ENCODE results near the gene FBXO15.

FBXO15 gene

DNA sequence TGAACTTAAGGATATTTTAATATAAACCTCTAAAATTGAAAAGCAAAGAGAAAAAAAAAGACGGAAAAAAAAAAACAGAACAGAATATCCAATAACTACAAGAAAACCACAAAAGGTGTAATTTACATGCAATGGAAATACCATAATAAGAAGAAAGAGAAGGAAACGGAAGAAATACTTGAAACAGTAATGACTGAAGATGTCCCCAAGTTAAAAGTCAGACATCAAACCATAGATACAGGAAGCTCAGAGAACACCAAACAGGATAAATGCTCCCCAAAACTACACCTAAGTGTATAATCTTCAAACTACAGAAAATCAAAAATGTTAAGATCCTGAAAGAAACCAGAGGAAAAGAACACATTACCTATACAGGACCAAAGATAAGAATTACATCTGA is 39.2 kb downstream of the FBXO15 start:
- DNase-seq: no peak

DNA sequence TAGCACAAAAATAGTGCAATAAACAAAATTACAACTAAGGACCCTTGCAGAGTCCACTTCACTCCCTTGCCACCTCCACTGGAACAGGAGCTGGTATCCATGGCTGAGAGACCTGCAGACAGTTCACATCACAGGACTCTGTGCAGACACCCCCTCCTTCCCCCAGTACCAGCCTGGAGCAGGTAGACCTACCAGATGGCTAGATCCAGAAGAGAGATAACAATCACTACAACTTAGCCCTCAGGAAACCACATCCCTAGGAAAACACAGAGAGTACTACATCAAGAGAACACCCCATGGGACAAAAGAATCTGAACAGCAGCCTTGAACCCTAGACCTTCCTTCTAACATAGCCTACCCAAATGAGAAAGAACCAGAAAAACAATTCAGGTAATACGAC is 49.8 kb downstream of the FBXO15 start:
- DNase-seq: no peak

DNA sequence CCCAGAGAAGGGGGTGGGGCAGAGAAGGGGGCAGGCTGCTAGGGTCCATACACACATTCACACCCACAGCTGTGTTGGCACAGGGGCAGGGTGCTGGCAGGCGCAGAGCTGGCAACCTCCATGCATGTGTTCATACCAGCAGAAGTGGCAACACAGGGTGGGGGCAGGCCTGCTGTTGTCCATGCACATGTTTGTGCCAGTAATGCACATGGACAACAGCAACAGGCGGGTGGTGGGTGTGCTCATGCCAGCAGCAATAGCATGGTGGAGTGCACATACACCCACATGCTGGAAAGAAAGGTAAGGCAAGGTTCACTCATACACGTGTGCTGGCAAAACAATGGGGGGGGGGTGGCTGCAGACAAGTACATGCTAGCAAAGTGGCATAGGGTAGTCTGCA is 54.7 kb downstream of the FBXO15 start:
- no peak for DNase-seq

DNA sequence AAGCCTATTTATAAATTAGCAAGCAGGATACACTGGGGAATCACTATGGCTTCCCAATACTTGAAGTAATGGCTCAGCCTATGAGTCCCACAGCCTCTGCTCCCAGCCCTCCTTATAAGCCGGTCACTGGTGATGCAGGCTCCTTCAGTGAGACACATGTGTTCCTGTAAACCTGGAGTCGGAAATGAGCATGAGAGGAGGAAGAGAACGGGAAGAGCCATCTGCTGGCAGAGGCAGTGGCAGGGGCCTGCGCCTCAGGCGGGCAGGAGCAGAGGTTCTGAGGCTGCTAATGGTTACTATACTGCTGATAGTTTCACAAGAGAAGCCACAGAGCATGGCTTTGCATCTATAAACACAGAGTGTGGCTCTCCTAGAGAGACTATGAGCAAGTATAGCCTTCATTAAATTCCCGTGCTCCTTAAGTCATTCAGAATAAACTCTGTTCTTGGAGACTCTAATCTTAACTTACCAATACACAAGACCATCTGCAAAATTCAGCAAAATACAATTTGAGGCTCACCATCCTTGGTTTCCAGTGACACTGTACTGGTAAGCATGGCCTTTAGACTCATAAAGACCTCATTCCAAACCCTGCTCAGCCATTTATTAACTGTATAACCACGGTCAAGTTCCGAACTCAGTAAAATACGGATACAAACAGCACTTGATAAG is 63.3 kb downstream of the FBXO15 start:
- no peak for DNase-seq

DNA sequence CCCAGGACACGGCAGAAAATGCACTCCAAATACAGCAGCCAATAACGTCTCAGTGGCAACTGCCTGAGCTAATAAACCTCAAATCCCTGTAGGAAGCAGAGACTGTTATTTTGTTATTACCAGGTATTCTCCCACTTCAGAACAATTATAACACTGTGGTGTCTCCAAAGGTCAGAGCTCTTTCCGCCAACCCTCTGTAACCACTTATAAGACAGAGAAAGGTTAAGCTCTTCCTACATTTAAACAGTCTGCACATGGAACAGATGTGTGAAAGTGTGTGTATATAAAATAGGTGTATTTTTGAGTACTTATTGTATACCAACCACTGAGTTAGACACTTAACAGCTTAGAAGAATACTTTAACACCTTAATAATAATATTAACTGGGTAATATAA is 64.1 kb downstream of the FBXO15 start:
- no peak for DNase-seq

DNA sequence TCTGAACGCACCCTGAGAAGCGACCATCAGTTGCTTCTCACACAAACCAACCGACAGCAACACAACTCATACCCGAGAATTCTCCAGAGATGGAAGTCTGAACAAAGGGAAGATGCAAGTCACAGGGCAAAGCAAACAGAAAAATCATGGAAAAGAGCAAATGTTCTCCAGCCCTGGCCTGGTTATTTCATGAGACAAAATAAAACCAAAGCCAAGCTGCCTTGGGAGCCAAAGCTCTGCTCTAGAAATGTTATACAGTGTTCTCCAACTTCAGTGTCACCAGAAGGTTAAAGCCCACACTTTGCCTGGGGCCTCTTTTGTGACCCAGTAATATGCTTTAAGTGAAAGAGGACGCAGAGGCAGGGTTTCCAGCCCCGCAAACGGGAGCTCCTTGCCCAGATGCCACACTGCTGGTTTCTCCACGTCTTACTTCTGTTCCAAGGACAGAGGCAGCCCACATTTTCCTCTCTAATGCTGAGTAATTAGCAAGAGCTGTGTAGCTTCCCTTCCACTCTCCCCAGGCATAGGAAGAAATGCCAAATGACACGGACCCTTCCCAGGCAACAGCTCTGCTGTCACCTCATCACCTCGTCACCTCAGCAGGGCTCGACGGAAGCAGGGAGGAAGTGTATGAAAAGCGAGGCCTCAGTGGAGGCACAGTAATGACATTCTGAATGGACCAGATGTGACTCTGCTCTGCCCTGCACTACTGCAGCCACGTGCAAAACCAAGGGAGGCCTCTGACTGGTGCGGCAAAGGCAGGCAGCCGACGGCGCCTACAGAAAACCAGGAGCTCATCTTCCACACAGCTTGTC is 64.7 kb downstream of the FBXO15 start:
- DNase-seq: no peak

DNA sequence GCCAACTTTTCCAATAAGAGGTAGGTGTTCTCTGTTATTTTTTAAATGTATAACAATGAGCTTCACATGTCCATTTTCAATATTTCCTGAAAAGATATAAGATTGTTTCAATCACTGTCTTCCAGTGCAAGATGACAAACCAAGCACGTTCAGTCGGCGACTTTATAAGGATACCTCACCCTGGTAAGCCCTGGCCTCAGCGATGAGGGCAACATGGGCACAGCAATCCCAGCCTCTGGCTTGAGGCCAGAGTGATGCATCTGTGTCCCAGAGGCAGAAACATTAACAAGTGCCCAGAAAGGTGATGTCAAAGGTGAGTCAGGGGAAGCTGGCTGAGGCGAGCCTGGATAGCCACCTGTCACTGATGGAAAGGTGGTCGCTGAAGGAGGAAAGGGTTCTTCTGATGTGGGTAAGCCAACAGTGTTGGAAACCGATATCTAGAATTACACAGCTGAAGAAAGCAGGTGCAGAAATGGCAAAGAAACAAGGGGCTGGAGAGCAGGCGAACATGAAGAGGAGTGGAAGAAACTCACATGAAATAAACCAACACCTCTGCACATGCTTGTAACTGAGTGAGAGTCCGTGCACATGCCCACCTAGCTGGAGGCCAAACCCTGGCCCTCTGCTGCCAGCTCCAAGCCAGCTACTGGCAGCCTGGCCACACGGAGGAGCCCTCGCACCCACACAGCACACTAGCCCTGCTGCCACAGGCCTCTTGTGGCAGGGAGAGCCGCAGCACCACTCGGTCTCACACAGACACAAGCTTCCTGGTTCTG is 65.5 kb downstream of the FBXO15 start:
- DNase-seq: no peak

DNA sequence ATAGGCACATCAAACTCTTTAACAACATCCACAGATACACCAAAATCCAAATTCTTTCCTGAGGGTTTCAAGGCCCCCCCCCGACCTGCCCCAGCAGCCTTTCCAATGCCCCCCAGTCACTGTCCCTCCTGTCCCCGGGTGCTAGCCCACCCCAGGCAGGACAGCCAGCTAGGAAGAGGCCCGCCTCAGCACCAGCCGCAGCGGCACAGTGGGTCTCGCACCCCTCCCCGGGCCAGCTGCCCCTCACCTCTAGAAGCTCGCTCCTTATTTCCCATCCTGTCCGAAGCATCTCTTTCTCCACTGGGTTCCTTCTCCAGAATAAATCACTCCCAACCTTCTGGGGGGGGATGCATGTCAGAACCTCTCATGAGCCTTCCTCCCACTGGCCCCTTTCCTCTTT is 69.4 kb downstream of the FBXO15 start:
- DNase-seq: no peak

DNA sequence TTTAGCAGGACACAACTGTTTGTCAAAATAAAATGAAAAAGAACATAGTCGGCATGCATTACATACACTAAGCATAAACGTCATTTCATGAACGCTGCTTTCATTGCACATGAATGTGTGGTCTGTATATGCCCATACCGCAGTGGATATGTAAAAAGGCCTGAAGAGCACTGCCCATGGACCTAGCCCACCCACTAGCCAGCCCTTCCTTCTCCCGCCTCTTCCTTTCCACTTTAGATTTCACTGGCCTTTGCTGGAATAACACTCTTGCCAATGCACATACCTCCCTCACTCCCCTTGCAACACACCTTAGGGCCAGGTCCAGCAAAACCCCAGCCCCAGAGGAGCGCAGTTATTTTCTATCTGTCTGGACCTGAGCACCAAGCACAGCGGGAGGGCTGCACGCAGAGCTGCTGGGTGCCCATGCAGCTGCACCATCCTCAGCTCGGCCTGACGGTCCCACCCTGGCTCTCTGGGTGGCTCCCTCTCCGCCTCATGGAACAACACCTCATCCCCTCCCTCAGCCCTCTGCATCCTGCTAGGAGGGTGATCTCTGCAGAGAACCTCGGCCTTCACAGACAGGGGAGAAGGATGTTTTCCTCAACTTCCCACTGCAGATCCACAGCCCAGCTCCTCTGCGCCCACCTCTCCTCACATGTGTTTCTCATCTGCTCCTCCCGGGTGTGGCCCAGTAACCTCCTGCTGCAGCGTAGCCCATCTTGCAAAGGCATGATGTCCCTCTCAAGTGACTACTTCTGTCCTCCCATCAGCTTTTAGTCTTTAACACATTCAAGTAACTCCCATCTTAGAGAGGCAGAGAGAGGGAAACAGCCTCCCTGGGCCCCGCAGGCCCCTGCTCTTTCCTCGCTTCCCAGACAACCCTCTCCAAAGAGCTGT is 72.7 kb downstream of the FBXO15 start:
- DNase-seq: no peak

DNA sequence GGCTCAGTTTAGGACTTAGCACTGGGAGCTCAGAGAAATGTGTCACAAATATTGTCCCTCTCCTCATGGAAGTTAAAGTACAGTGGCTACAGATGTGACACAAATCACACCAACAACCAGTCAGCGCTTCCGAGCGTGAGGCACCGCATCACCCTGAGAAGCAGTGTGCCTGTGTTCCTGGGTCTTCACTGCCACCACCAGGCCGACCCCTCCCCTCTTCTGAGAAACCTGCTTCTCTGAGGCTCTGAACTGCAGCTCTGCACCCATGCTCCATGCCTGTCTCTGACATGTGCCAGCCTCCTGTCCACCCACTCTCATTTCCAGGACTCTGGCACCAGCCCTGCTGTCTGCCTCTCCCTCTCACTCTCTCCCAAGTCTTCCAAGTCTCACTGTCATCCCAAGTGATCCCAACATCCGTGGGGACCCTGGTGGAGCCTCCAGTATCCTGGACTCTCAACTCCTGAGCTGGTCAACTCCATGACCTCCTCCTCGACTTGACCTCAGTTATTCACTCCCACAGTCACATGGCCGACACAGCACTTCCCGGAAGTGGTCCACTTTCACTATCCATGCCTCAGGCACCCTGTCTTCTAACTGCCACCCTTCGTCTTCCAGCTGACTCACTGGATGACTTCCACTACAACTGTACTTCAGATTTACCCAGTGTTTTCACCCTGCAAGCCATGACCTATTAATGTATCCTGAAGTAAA is 73.5 kb downstream of the FBXO15 start:
- no peak for DNase-seq

DNA sequence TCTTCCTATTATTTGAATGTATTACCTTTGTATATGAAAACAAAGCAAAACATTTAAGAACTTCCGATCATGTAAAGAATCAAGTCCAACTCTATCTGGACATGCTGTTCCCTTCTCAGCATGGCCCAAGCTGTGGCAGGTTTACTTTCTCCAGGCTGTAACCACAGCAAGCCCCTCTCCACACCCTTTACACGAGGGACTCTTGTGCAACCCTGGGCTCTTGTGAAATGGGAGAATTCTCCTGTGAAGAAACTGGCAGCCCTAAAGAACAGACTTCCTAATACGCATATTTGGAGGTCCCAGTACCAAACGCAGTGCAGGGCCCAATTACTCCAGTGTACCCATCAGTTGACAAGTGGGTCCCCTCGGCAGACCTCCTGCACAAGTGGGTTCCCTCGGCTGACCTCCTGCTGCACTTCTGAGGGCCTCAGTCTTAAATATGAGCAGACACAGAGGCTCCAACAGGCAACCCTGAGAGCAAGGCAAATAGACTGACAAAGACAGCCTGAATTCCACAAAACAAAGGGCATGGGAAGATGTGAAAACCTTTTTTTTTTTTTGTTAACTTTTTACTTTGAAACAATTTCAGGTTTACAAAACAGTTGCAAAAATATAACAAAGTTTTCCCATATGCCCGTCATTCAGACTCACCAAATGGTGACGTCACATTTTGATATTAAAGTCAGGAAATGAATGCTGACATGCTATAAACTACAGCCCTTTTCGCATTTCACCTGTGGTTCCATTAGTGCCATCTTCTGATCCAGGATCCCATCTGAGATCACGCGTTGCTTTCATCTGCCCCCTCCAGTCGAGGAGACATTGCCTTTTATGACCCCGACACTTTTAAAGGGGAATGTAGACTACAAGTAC is 78.2 kb downstream of the FBXO15 start:
- DNase-seq: no peak

DNA sequence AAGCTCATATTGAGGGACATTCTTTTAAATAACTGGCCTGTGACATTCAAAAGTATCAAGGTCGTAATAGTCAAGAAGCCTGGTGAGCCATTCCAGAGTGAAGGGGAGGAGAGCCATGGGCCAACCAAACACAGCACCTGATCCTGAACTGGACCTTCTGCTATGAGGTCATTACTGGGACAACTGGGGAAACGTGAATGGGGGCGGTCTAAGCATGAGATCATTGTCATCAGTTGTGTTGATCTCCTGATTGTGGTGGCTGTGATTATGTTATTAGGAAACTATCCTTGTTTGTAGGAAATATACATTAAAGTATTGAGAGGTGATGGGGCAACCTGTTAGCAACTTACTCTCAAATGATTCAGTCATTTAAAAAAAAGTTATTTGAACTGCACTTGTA is 79.3 kb downstream of the FBXO15 start:
- DNase-seq: no peak

DNA sequence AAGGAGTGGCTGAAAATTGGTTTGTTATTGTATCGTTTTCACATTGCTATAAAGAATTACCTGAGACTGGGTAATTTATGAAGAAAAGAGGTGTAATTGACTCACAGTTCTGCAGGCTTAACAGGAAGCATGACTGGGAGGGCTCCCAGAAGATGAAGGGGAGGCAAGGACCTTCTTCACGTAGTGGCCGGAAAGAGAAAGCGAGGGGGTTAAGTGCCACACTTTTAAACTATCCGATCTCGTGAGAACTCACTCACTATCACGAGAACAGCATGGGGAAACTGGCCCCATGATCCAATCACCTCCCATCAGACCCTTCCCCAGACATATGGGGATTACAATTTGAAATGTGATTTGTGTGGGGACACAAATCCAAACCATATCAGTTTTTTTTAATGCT is 81.6 kb downstream of the FBXO15 start:
- no peak for DNase-seq

DNA sequence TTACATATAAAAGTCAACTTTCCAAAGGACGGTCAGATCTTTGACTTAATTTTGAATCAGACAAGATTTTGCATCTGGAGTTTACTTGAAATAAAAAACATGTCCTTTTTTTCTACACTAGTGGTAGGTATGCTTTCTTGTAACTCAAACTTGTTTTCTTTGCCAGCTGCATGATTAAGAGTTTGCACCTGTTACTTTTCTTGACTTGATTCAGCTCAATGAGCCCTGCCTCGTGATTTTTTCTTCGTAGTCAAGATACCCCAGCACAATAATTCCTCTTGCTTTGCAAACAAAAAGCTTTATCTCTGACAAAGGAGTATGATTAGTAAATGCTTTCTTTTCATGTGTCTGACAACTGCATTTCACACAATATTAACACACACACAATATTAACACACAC is 82.3 kb downstream of the FBXO15 start:
- DNase-seq: no peak

DNA sequence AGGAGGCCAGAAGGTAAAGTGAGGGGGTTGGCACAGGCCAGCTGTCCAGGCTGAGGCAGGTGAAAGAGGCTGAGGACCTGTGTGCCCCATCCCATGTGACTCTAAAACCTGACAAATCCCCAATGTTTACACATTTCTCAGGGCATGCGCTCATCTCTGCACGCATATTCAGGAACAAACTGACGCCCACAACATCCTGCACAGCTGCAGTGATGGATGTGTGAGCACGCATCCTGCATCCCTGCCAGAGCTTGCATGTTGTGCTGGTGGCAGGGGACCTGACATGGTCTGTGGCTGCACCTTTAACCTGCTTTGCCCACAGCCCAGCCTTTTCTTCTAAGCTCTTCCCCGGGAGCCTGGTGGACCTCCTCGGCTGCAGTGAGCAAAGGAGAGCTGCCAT is 83.1 kb downstream of the FBXO15 start:
- no peak for DNase-seq

DNA sequence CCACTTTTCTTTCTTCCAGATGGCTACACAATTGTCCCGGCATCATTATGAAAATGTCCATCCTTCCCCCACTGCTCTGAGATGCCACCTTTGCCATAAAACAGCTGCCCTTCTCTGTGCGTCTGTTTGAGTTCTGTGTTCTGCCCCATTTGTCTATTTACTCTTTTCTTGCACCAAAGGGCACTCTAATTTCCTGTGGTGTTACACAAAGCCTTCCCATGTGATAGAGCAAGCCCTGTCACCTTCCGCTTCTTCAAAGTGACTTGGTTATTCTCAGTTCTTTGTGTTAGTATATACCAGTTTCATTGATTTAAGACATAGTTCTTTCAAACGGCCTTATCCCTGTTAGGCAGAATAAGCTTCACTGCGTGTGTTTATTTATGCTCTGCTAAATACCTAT is 84.1 kb downstream of the FBXO15 start:
- DNase-seq: no peak

DNA sequence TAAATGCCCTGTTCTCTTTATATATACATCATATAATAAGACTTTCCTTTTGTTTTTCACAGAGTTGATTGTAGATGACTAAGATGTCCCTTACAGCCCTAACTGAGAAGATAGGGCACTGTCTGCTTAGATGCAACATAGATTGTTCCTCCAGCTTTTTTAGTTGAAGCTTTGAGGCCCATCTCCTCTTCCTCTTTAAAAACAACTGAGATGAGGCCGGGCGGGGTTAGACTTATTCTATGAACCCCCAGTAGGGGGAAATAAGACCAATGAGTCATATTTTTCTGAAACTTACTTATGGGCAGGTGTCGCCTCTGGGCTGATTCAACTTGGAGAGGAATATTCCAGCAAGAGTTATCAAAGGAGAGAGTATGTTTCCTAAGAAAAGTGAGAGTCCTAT is 84.6 kb downstream of the FBXO15 start:
- DNase-seq: no peak

DNA sequence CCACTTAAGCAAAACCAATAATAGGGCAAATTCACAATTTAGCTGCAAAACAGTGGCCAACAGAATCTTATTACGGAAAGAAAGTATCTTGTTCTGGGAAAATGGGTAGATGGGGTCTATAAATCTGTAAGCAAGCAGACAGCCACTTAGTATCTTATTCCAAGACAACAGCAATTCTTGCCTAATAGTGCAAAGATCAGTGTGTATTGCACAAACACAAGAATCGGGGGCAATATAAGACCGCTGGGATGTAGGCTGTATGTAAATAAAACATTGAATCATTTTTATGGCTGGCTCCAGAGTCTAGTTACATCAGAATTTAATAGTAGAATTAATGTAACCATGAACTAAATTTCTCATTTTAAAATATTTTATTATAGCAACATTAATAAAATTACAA is 85.6 kb downstream of the FBXO15 start:
- DNase-seq: no peak

DNA sequence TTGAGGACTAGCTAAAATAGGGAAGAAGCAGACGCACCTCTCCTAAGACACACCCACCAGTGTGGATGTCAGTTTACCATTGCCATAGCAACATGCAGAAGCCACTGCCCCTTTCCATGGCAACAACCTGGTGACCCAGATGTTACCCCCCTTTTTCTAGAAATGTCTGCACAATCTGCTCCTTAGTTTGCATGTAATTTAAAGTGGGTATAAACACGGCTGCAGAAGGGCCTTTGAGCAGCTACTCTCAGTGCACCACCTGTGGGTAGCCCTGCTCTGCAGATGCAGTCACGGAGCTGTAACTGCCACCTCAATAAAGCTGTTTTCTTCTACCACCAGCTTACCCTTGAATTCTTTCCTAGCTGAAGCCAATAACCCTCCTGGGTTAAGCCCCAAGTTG is 87.1 kb downstream of the FBXO15 start:
- DNase-seq: no peak

DNA sequence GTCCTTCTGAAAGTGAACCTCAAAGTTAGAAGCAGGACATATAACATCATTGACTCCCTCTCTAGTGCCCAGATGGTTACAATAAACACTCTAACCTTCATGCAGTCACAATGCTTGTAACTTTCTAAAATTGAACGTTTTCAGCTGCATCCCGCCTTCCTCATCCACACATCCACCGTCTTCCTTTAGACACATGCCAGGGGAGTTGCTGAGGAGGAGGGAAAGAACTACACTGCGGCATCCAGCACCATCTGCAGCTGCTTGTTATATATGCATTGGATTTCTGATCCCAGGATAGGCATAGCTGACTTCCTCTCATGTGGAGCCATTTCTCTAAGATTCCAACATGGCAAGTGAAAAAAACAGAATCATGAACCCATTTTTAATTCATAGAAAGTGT is 96.8 kb downstream of the FBXO15 start:
- no peak for DNase-seq
